BLaER1 (cell line): ENCODE measurements around the gene PEX7.
"Not testable (repeated sequence)": the region's sequence is repeated elsewhere in the genome, so short reads cannot be mapped to it uniquely, and the experiment has no call there.

ENCODE experiments used
- H3K27ac ChIP-seq: shearing (Covaris generic); formaldehyde crosslinking; 2 replicates; pipeline ENCODE4 v1.8.1; 2022
- H3K27me3 ChIP-seq: shearing (Covaris generic); formaldehyde crosslinking; 2 replicates; pipeline ENCODE4 v1.8.1; 2022
- H3K36me3 ChIP-seq: shearing (Covaris generic); formaldehyde crosslinking; 2 replicates; pipeline ENCODE4 v1.8.1; 2022
- H3K4me1 ChIP-seq: shearing (Covaris generic); formaldehyde crosslinking; 2 replicates; pipeline ENCODE4 v1.8.1; 2022
- H3K4me2 ChIP-seq: shearing (Covaris generic); formaldehyde crosslinking; 2 replicates; pipeline ENCODE4 v1.8.1; 2022
- H3K4me3 ChIP-seq: shearing (Covaris generic); formaldehyde crosslinking; 2 replicates; pipeline ENCODE4 v1.8.1; 2022
- H3K9ac ChIP-seq: shearing (Covaris generic); formaldehyde crosslinking; 2 replicates; pipeline ENCODE4 v1.8.1; 2022
- H3K9me3 ChIP-seq: shearing (Covaris generic); formaldehyde crosslinking; 2 replicates; pipeline ENCODE4 v1.8.1; 2022
- H4K20me1 ChIP-seq: shearing (Covaris generic); formaldehyde crosslinking; 2 replicates; pipeline ENCODE4 v1.8.1; 2022
- Cebpa-rat ChIP-seq: shearing (Covaris generic); IDR thresholded peaks from 2 replicates; pipeline ENCODE4 v1.8.1; 2022

The PEX7 gene

DNA sequence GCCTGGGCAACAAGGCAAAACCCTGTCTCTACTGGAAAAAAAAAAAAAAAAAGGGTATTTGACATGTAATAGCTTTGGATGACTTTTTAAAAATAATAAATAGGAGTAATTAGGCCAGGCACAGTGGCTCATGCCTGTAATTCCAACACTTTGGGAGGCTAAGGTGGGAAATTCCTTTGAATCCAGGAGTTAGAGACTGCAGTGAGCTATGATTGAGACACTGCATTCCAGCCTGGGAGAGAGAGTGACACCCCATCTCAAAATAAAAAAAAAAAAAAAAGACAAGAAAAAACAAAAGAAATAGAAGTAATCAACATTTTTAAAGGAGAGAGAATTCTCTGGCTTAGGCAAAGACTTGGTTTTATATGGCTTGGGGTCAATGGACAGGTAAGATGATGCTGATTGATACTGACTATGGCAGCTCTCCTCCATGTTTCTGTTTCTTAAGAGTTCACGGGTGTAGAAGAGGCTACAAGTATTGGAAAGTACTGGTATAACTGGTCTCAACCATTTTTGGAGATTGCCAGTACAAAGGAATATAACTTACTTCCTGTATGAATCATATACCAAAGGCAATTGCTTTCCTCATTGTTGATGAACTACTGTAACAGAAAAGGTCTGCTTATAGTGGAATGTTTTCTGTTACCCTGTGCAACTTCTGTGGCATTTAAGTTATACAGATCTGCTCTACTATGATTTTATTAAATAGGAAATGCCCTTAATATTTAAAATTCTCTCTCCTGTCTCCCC, 40.2 kb upstream of the PEX7 start:
- no peaks in the 10 kb centered on the region for H3K36me3 ChIP-seq
- no peak overlapping the region for H3K9ac ChIP-seq
- no peak overlapping the region for H3K4me3 ChIP-seq
- H4K20me1 ChIP-seq: no peaks in the 10 kb centered on the region
- no peak for TF ChIP-seq Cebpa-rat
- peak overlapping the region; percentile 82 for H3K4me2 ChIP-seq
- no peaks in the 10 kb centered on the region for H3K9me3 ChIP-seq
- no peak overlapping the region for H3K27ac ChIP-seq
- H3K27me3 ChIP-seq: no peaks in the 10 kb centered on the region
- peaks cover 56% of the 10 kb centered on the region for H3K4me1 ChIP-seq

DNA sequence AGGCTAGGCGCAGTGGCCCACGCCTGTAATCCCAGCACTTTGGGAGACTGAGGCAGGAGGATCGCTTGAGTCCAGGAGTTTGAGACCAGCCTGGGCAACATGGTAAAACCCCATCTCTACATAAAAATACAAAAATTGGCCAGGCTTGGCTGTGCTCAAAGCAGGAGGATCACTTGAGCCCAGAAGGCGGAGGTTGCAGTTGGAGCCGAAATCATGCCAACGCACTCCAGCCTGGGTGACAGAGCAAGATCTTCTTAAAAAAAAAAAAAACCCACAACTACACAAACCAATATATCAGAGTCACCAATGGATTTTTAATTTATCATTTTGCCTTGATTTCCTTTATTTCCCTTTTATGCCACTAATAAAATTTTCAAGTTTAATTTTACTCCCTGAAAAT, 39.4 kb upstream of the PEX7 start:
- TF ChIP-seq Cebpa-rat: no peak
- Histone ChIP-seq H3K4me1 (peaks cover 56% of the 10 kb centered on the region), H4K20me1 (no peaks in the 10 kb centered on the region), H3K9ac (no peak overlapping the region), H3K4me3 (no peak overlapping the region), H3K9me3 (no peaks in the 10 kb centered on the region), H3K36me3 (no peaks in the 10 kb centered on the region), H3K27ac (peak overlapping the region; percentile 70; the same call in 1 of the 2 replicates), H3K27me3 (no peaks in the 10 kb centered on the region), H3K4me2 (peak overlapping the region; percentile 82)

- peak overlapping the region; percentile 70 for H3K27ac ChIP-seq
- no peaks in the 10 kb centered on the region for H3K27me3 ChIP-seq
- peaks cover 56% of the 10 kb centered on the region for H3K4me1 ChIP-seq
- H4K20me1 ChIP-seq: no peaks in the 10 kb centered on the region
- no peaks in the 10 kb centered on the region for H3K9me3 ChIP-seq
- H3K4me3 ChIP-seq: peak overlapping the region; percentile 51
- H3K4me2 ChIP-seq: peak overlapping the region; percentile 82
- TF ChIP-seq Cebpa-rat: no peak
- H3K36me3 ChIP-seq: 0 out of 2 replicates have a peak, but pooled peaks cover under 1% of the 10 kb centered on the region
- H3K9ac ChIP-seq: peak overlapping the region; percentile 49
Observed at GRCh38 chr6:136783495-136784270, 38.7 kb upstream of the PEX7 start.

DNA sequence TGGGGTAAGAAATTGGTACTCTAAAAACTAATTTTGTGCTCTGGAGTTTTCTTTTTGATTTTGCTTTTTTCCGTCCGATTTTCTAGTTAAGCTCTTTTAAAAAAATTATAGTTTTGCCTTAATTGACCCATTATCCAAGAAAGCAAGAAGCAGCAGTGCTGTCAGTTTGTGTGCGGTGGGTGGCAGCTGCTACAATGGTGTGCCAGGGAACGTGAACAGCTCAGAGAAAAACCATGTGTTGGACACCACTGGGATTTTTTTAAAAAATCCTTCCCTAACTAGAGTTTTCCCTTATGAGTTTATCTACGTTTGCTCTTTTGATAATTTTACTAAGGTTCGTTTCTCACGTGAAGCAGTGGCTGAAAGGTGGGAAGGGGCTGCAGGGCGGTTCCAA, 38.1 kb upstream of the PEX7 start:
- peak overlapping the region; percentile 49 for H3K9ac ChIP-seq
- H4K20me1 ChIP-seq: no peaks in the 10 kb centered on the region
- H3K27ac ChIP-seq: peak overlapping the region; percentile 70
- H3K4me2 ChIP-seq: peak overlapping the region; percentile 82
- peak overlapping the region; percentile 51 for H3K4me3 ChIP-seq
- H3K4me1 ChIP-seq: peaks cover 56% of the 10 kb centered on the region
- no peak for TF ChIP-seq Cebpa-rat
- H3K27me3 ChIP-seq: no peaks in the 10 kb centered on the region
- 0 out of 2 replicates have a peak, but pooled peaks cover 7% of the 10 kb centered on the region for H3K36me3 ChIP-seq
- H3K9me3 ChIP-seq: 0 out of 2 replicates have a peak, but pooled peaks cover 5% of the 10 kb centered on the region

DNA sequence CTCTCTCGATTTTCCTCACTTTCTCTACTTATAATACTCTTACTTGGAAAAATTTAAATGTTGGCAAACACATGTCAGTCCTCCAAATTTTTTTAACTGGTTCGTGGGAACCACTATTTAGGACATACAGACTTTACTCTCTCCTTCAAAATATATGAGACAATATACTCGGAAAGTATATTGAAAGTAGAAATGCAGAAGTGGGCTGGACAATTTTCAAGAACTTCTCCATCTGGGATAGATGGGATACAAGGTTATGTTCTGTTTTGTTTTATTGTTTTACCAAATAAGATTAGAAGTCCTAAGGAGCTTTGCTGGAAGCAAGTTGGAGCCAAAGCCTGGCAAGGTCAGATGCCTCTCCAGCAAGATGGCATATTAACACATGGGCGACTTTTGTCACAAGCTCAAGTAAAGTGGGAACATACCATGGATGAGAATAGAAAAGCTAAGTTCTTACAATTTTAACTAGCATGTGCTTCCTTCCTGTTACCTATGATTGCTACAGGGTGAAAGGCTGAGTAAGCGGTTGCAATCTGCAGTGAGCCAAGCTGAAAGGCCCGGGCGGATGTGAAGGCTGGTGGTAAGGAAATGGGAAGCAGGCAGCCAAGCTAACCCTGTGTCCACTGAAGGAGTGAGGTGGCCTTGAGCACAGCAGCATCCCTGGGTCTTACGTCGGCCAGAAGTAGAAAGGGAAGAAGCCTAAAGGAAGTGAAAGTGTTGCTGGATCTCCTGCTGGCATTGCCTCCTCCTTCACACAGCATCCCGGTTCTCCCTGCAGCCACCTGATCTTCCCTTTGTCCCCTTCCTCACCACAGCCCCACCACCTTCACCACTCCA, 37.3 kb upstream of the PEX7 start:
- no peaks in the 10 kb centered on the region for H3K27me3 ChIP-seq
- no peaks in the 10 kb centered on the region for H4K20me1 ChIP-seq
- H3K27ac ChIP-seq: peak overlapping the region; percentile 70
- H3K9ac ChIP-seq: peak overlapping the region; percentile 49; the same call in 1 of the 2 replicates
- H3K4me2 ChIP-seq: peak overlapping the region; percentile 82
- peaks cover 61% of the 10 kb centered on the region for H3K4me1 ChIP-seq
- 0 out of 2 replicates have a peak, but pooled peaks cover 5% of the 10 kb centered on the region for H3K9me3 ChIP-seq
- TF ChIP-seq Cebpa-rat: no peak
- peak overlapping the region; percentile 51 for H3K4me3 ChIP-seq
- 0 out of 2 replicates have a peak, but pooled peaks cover 8% of the 10 kb centered on the region for H3K36me3 ChIP-seq

GRCh38 chr6:136786658-136787057, 35.7 kb upstream of the PEX7 start:
- no peak for TF ChIP-seq Cebpa-rat
- H3K27me3 ChIP-seq: no peaks in the 10 kb centered on the region
- H3K4me2 ChIP-seq: no peak overlapping the region
- H3K4me1 ChIP-seq: peaks cover 67% of the 10 kb centered on the region
- H4K20me1 ChIP-seq: no peaks in the 10 kb centered on the region
- no peak overlapping the region for H3K27ac ChIP-seq
- H3K4me3 ChIP-seq: no peak overlapping the region
- 0 out of 2 replicates have a peak, but pooled peaks cover 5% of the 10 kb centered on the region for H3K9me3 ChIP-seq
- no peak overlapping the region for H3K9ac ChIP-seq
- 0 out of 2 replicates have a peak, but pooled peaks cover 8% of the 10 kb centered on the region for H3K36me3 ChIP-seq

GRCh38 chr6:136787726-136788068, 34.7 kb upstream of the PEX7 start:
- TF ChIP-seq Cebpa-rat: no peak
- H3K4me3 ChIP-seq: no peak overlapping the region
- H3K27ac ChIP-seq: no peak overlapping the region
- 0 out of 2 replicates have a peak, but pooled peaks cover 8% of the 10 kb centered on the region for H3K36me3 ChIP-seq
- 0 out of 2 replicates have a peak, but pooled peaks cover 5% of the 10 kb centered on the region for H3K9me3 ChIP-seq
- H4K20me1 ChIP-seq: no peaks in the 10 kb centered on the region
- H3K4me2 ChIP-seq: no peak overlapping the region
- no peak overlapping the region for H3K9ac ChIP-seq
- no peaks in the 10 kb centered on the region for H3K27me3 ChIP-seq
- H3K4me1 ChIP-seq: peaks cover 57% of the 10 kb centered on the region

DNA sequence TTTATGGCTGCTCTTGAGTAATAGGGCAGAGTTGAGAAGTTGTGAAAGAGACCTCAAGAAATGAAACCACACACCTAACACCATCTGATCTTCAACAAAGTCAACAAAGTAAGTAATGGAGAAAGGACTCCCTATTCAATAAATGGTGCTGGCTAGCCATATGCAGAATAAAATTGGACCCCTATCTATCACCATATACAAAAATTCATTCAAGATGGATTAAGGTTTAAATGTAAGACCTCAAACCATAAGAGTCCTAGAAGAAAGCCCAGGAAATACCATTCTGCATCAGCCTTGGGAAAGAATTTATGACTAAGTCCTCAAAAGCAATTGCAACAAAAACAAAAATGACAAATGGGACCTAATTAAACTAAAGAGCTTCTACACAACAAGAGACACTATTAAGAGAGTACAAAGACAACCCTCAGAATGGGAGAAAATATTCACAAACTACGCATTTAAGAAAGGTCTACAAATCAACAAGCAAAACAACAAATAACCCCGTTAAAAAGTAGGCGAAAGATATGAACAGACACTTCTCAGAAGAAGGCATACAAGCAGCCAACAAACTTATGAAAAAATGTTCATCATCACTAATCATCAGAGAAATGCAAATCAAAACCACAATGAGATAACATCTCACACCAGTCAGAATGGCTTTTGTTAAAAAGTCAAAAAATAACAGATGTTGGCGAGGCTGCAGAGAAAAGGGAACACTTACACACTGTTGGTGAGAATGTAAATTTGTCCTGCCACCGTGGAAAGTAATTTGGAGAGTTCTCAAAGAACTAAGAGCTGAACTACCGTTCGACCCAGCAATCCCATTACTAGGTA, 34.1 kb upstream of the PEX7 start:
- no peak for TF ChIP-seq Cebpa-rat
- Histone ChIP-seq H3K4me3 (no peak overlapping the region), H3K4me2 (no peak overlapping the region), H3K27ac (no peak overlapping the region), H3K36me3 (0 out of 2 replicates have a peak, but pooled peaks cover 8% of the 10 kb centered on the region), H3K27me3 (no peaks in the 10 kb centered on the region), H4K20me1 (no peaks in the 10 kb centered on the region), H3K9me3 (0 out of 2 replicates have a peak, but pooled peaks cover 5% of the 10 kb centered on the region), H3K9ac (no peak overlapping the region), H3K4me1 (peaks cover 53% of the 10 kb centered on the region)

GRCh38 chr6:136789440-136789839, 33.0 kb upstream of the PEX7 start:
- not testable (repeated sequence) for H3K9me3 ChIP-seq, H3K9ac ChIP-seq, H3K36me3 ChIP-seq, H3K27ac ChIP-seq, H4K20me1 ChIP-seq, H3K4me3 ChIP-seq, H3K27me3 ChIP-seq
- peak overlapping the region; percentile 95 for H3K4me2 ChIP-seq
- H3K4me1 ChIP-seq: peaks cover 48% of the 10 kb centered on the region
